Retina (tissue), 1 donor: Measurements from ENCODE around the gene STMN1.
A peak's percentile ranks its signal among the peaks of the same experiment; 100 is the strongest.

Source experiments
- DNase-seq: peaks from one replicate; pipeline ENCODE4 v3.0.0-alpha.2; 2016

STMN1 gene

GRCh38 chr1:25918615-25919014 is 12.4 kb upstream of the STMN1 start:
- no peak for DNase-seq

GRCh38 chr1:25917996-25918395 is 11.8 kb upstream of the STMN1 start:
- DNase-seq: no peak

GRCh38 chr1:25916460-25916859 is 10.2 kb upstream of the STMN1 start:
- no peak for DNase-seq

- DNase-seq: no peak
Observed at GRCh38 chr1:25914074-25914995, 8.1 kb upstream of the STMN1 start.

DNA sequence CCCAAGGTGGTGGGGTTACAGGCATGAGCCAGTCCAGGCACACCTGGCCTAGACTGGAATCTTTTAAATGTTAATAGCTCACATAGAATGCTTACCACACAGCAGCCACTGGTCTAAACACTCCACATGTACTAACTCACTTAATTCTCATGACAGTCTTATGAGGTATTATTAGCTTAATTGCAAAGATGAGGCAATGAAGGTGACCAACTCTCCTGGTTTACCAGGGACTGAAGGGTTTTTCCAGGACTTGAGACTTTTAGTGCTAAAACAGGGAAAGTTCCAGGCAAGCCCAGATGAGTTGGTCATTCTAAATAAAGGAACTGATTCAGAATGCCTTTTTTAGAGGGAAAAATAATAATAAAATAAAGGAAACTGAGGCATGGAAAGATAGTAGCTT is 7.0 kb upstream of the STMN1 start:
- no peak for DNase-seq

- DNase-seq: no peak
Observed at GRCh38 chr1:25912076-25912831, 6.0 kb upstream of the STMN1 start.

DNA sequence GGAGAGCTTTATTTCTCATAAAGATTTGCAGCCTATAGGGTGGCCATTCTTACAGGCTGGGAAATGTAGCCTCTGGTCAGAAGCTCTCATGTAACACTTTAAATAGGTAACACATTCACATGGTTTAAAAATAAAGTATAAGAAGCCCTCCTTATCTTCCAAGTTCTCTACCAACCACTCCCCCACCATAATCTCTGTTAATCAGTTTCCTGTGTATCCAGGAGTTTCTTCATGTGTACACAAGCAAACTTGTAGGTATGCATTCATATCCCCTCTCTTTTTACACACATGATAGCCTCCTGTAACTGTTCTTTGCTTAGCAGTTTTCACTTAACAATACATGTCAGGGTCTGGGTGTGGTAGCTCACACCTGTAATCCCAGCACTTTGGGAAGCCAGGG is 4.9 kb upstream of the STMN1 start:
- DNase-seq: no peak

- no peak for DNase-seq
Observed at GRCh38 chr1:25909040-25909439, 2.8 kb upstream of the STMN1 start.

- no peak for DNase-seq
Observed at GRCh38 chr1:25908161-25908560, 1.9 kb upstream of the STMN1 start.

DNA sequence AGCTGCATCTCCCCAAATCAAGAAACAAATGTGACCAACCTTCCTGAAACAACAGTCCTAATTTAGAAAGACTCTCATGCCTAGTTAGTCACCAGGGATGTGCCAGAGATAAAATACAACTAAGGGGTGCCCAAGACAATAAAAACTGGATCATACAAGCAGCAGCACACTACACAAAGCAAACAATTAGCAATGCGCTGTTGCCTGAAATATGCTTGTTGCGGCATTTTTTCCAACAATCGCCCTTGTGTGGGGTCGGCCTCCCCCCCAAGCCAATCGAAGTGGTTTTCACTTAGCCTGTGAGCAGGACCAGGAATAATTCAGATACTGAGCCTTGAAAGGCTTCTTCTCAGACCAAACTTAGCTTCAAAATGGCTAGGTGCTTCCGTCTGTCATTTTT is 1.4 kb upstream of the STMN1 start:
- DNase-seq: no peak

DNA sequence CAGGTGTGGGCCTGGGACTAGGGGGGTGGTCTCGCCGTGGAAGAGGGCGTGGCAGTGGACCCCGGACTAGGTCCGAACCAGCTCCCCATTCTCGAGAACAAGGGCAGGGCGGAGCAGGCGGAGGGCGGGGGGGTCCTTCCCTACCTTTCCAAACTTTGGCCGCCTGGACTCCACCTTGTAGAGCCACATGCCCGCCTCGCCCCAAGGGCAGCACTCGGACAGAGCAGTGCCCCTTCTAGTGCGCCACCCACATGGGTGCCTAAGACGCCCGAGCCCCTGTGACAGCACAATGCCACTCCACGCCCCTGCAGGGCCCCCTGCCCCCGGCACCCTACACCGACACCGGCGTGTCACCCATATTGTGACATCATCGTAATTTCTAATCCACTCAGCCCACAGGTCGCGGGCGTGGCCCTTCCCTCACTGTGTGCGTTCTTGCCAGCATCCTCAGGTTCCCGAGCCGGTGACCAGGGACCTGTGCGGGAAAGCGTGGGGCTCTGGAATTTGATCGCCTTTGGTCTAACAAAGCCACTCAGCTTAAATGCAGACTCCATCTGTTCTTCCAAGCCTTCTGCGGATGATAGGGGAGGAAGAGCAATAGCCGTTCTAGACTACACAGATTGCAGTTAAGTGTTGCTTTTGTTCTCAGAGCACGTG is 553 bp upstream of the STMN1 start:
- peak; percentile 88 for DNase-seq

DNA sequence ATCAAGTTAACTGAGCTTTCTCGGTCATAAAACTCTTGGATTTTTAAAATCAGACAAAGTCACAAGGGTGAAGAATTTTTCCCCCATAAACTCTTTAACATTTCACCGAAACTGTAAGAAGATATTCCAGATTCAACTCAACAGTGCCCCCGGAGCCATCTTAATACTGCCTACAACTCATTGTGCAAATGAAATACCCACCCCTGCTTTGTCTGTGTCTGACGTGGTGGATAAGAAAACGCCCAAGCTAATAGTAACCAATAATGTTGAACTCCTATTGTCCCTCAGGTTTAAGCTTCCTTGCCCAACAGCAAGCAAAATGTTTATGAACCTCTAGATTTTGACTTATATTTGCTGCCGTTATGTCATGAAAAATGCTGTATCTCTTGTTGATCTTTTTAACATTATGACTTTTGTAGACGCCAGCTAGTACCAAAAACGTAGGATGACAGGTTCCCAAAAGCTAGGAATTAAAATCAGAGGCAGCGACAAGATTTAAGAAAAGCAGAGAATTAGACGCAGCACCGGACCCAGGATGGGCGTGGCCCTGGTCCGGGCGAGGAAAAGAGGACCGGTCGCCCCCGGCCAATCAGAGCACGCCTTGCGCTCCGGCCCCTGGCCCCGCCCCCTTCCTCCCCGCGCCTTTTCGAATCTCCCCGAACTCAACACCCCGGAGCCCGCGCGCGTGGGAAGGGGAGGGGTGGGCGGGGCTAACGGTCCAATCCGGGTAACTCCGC is 1.1 kb downstream of the STMN1 start:
- DNase-seq: no peak

DNA sequence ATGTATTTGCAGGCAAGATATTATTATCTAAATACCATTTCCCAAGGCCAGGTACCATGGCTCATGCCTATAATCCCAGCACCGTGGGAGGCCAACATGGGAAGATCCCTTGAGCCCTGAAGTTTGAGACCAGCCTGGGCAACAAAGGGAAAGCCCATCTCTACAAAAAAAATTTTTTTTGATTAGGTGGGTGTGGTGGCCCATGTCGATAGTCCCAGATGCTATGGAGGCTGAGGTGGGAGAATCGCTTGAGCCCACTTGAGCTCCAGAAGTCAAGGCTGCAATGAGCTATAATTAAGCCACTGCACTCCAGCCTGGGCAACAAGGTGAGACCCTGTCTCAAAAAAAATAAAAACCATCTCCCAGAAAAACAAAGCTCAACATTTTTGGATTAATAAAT is 2.2 kb downstream of the STMN1 start:
- no peak for DNase-seq

GRCh38 chr1:25902462-25902861 is 3.8 kb downstream of the STMN1 start:
- DNase-seq: no peak

DNA sequence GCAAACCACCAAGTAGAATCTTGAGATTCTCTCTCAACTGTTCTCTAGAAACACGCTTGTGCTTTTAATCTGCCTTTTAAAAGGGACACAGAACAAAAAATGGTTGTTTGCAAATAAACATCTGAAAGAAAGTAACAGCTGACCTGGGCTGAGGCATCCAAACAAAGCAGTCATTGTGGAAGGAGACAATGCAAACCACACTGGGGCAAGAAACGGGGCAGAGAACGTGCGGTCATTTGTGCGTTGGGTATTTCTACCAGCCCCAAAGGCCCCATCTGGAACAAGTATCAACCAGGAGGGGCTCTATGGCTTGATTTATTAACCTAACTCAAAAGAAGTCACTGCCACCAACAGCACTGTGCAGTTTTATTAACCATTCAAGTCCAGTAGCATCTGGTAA is 6.0 kb downstream of the STMN1 start:
- DNase-seq: no peak

- no peak for DNase-seq
Observed at GRCh38 chr1:25899792-25900191, 6.4 kb downstream of the STMN1 start.

- no peak for DNase-seq
Observed at GRCh38 chr1:25898223-25899015, 7.8 kb downstream of the STMN1 start.

- no peak for DNase-seq
Observed at GRCh38 chr1:25897754-25898153, 8.5 kb downstream of the STMN1 start.

- DNase-seq: no peak
Observed at GRCh38 chr1:25896266-25896665, 10.0 kb downstream of the STMN1 start.

DNA sequence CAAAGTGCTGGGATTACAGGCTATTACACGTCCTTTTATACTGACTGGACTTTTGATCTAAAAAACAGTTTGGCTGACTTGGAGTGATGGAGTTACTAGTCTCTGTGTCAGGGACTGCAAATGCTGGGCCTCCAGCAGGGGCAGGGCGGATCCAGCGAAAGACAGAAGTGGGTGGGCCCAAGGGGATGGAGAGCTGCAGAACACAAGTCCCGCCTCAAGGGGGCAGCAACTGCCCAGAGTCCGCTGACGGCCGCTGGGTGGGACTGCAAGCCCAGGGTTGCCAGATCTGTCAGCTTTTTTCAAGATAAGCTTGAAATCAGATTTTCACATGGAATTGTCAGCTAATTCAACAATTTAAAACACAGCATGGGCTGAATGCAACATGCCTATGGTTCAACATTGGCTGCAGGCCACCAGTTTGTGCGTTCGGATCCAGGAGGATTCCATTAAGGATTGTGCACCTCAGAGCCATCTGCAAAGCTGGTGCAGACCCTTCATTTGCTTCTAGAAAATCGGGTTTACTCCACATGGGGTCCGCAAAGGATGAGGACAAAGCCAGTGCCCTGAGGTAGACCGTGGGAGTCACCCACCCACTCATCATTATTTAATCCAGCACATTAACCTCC is 10.7 kb downstream of the STMN1 start:
- peak; percentile 96 for DNase-seq

GRCh38 chr1:25893116-25893515 is 13.1 kb downstream of the STMN1 start:
- DNase-seq: no peak

- DNase-seq: no peak
Observed at GRCh38 chr1:25891606-25892005, 14.6 kb downstream of the STMN1 start.
